Measurements from ENCODE around the gene SCD5.

GRCh38 chr4:82811838-82812341 lies 13.3 kb upstream of the SCD5 start:
- TF ChIP-seq CTCF (IDR thresholded peaks at IDR 0.05): no peak
- TF ChIP-seq POLR2A (IDR thresholded peaks at IDR 0.05): no peak
